ENCODE results near the gene POLD2. TPM values are rescaled to one million over a fixed set of nuclear protein-coding genes. Genes with fewer than 3 reads are reported as not detected.
A peak's percentile ranks its signal among the peaks of the same experiment; 100 is the strongest.

The POLD2 gene
- total RNA-seq, 1 experiment from 2014 or later: 179 TPM

- POLR2A ChIA-PET: interaction anchor here (1.1 to 1.6 kb wide), 2 partner anchors 58 to 100 kb away, joined by 5 to 6 read pairs; partner anchors contain the start of gene DBNL
- no peak overlapping the region for H3K27ac Mint-ChIP-seq (ENCODE audit: low read depth, unreplicated experiment)
- intact Hi-C loops (cut with micrococcal nuclease): no loop called here
- H3K4me3 Mint-ChIP-seq (ENCODE audit: unreplicated experiment): no peak overlapping the region
- TF ChIP-seq CTCF (IDR thresholded peaks at IDR 0.05; ENCODE audit: unreplicated experiment): no peak
- H3K4me1 Mint-ChIP-seq (ENCODE audit: insufficient read depth, unreplicated experiment): peaks cover 25% of the 10 kb centered on the region
- no peaks in the 10 kb centered on the region for H3K36me3 Mint-ChIP-seq (ENCODE audit: insufficient read depth, unreplicated experiment)
- CTCF ChIA-PET: interaction anchor here (0.7 kb wide), 1 partner anchor 427 kb away, joined by 3 read pairs; no protein-coding TSS in a partner anchor
- peak; percentile 69 for DNase-seq (ENCODE audit: unreplicated experiment)
- no TSS peak for BruUV-seq (replicated peaks)
- H3K27me3 Mint-ChIP-seq (ENCODE audit: insufficient read depth, unreplicated experiment): no peaks in the 10 kb centered on the region
- H3K9me3 Mint-ChIP-seq (ENCODE audit: unreplicated experiment): no peaks in the 10 kb centered on the region
Measured at GRCh38 chr7:44101966-44102845, 21.1 kb downstream of the POLD2 start.

DNA sequence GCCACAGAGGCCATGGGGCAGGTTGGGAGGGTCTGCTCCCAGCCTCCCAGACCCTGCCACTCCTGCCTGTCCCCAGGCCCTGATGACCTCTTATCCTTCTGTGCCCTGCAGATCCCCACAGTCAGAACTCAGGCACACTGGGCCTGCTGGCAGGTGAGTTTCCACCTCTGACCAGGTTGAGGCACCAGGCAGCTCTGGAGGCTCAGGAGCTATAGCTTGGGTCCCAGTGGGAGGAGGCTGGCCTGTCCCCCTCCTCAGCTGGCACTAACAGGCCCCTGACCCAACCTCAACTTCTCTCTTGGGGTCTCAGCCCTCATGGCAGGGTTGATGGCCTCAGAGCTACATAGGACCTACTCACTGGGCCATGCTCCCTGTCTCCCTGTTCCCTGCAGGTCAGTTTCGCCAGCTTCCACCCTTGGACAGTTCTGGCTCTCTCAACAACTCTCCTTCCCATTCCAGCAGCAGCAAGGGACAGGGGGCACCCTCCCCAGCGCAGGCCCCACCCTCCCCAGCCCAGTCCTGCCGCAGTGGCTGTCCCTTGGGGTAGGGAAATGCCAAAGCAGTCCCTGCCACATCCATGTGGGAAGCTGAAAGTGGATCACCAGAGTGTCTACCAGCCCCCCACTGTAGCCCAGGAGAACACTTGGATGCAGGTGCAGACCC is 21.9 kb downstream of the POLD2 start:
- CTCF ChIA-PET: no interaction called here
- Mint-ChIP-seq H3K27ac (ENCODE audit: low read depth, unreplicated experiment) (no peak overlapping the region), H3K36me3 (ENCODE audit: insufficient read depth, unreplicated experiment) (peaks cover 2% of the 10 kb centered on the region), H3K4me1 (ENCODE audit: insufficient read depth, unreplicated experiment) (peaks cover 25% of the 10 kb centered on the region), H3K4me3 (ENCODE audit: unreplicated experiment) (no peak overlapping the region), H3K27me3 (ENCODE audit: insufficient read depth, unreplicated experiment) (no peaks in the 10 kb centered on the region), H3K9me3 (ENCODE audit: unreplicated experiment) (no peaks in the 10 kb centered on the region)
- no TSS peak for BruUV-seq (replicated peaks)
- POLR2A ChIA-PET: interaction anchor here (0.6 to 1.6 kb wide), 2 partner anchors 16 to 57 kb away, joined by 3 to 6 read pairs; partner anchors contain the start of gene DBNL
- no peak for TF ChIP-seq CTCF (IDR thresholded peaks at IDR 0.05; ENCODE audit: unreplicated experiment)
- no peak for DNase-seq (ENCODE audit: unreplicated experiment)
- intact Hi-C loops (cut with micrococcal nuclease): no loop called here

DNA sequence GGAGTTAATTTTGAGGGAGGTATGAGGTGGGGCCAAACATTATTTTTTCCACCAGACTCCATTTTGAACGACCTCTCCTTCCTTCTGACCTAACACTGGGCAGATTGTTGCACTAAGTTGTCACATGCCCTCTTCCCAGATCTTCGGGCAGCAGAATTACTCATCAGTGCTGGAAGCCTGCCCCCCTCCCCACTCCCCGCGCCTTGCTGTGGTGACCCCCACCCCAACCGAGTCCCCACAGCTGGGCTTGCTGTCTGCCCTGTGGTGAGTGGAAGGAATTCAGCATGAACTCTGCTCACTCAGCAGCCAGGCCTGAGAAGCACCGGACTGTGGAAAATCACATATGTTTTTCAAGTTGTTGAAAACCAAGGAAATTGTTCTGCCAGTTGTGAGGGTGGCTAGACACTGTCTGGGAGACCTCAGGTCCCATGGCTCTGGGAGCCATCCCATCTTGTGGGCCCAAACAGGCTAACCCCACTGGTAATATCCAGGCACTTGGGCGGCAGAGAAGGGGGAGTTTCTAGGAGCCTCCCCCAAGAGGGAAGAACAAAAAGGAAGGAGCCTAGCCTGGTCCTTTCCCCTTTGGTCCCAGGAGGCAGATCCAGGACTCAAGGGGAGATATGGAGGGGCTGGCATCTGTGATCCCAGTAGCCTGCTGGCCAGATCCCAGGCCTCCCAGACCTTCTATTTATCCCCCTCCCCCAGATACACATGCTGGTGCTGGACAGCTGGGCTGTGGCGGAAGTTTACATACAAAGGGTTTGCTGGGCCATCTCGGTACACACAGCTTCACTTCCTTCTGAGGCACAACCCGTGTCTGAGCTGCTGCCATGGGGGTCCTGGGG is 22.7 kb downstream of the POLD2 start:
- no peaks in the 10 kb centered on the region for H3K27me3 Mint-ChIP-seq (ENCODE audit: insufficient read depth, unreplicated experiment)
- peaks cover 7% of the 10 kb centered on the region for H3K36me3 Mint-ChIP-seq (ENCODE audit: insufficient read depth, unreplicated experiment)
- intact Hi-C loops (cut with micrococcal nuclease): no loop called here
- no peak for DNase-seq (ENCODE audit: unreplicated experiment)
- H3K27ac Mint-ChIP-seq (ENCODE audit: low read depth, unreplicated experiment): no peak overlapping the region
- no peak overlapping the region for H3K4me3 Mint-ChIP-seq (ENCODE audit: unreplicated experiment)
- BruUV-seq (replicated peaks): no TSS peak
- TF ChIP-seq CTCF (IDR thresholded peaks at IDR 0.05; ENCODE audit: unreplicated experiment): no peak
- POLR2A ChIA-PET: no interaction called here
- H3K4me1 Mint-ChIP-seq (ENCODE audit: insufficient read depth, unreplicated experiment): peaks cover 23% of the 10 kb centered on the region
- no peaks in the 10 kb centered on the region for H3K9me3 Mint-ChIP-seq (ENCODE audit: unreplicated experiment)
- CTCF ChIA-PET: no interaction called here
